Measurements from ENCODE around the gene IFI27L1.

Gene IFI27L1, protein sequence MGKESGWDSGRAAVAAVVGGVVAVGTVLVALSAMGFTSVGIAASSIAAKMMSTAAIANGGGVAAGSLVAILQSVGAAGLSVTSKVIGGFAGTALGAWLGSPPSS

DNA sequence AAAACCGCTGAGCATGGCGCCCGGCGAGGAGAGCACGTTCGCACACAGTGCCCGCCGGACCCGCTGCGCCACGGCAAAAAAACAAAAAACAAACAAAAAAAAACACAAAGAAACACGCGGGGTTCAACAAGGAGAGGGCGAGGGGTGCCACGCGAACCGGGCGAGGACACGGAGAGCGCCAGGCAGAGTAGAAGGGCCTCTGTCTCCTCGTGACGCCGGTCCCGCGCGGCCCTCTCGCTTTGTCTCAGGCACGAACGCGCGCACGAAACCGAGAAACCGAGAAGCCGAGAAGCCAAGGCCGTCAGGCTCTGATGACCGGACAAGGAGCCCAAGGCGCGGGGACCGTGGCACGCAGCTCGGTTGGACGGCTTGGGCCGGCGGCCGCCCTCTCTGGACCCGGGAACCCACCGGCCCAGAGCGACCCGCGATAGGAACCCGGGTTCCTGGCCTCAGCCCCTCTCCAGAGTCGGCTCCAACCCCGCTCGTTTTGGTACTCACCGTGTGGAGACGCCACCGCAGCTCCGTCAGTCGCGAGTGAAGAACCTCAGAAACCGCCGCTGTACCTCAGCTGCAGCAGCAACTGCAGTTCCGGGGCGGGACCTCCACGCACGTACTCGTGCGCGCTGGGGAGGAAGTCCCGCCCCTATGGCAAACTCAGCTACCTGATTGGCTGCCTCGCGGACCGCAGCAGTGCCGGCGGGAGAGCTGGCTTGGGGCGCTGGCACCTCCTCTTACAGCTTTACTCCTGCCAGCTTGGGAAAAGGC, at the start of gene IFI27L1, which contains the start of gene DDX24:
Gene IFI27L1, plus strand, starts transcription at position 690 of the 765 bp plus-strand sequence. CDS start 15,628 bp downstream, outside the sequence.
Gene DDX24, minus strand, starts transcription at position 582 of the 765 bp plus-strand sequence. CDS start 1,460 bp downstream, outside the sequence.
- DNase-seq (ENCODE audit: low read depth in 2 of 2) = peak; percentile 92 to 93

DNA sequence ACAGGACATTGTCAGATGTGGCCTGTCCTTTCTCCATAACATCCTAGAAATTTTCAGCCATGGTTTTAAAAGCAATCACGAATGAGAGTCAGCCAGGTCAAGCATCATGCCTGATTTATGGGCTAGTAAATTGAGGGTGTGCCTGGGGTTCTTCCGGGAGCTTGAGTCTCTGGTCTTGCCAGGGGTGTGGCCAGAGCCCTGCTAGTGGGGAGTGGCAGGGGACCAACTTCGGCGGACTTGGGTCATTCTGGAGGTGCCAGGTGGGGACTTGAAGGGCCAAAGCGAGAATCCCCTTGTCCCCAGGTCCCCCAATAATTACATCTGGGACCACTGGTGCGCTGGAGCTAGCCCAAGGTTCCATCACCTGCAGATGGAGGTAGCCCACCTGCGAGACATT, 49.2 kb upstream of the IFI27L1 start:
- DNase-seq (ENCODE audit: low read depth in 2 of 2) = no peak

DNA sequence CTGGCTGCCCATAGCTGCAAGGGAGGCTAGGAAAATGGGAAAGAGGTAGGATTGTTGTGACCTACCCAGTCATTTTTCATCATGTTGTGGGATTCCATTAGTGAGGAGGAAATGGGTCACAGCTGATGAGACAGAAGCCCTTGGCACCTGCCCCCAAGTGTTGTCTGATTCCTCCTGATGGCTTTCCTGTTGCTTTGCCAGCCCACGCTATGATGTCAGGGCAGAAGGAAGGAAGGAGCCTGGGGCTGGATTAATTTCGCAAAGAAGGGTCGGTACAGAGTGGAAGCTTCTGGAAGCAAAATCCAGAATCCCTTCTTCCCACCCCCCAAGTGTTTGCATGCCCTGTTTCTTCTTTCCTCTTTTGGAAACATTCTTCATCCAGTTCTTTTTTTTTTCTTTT, 46.2 kb upstream of the IFI27L1 start:
- DNase-seq (ENCODE audit: low read depth in 2 of 2) = no peak

DNA sequence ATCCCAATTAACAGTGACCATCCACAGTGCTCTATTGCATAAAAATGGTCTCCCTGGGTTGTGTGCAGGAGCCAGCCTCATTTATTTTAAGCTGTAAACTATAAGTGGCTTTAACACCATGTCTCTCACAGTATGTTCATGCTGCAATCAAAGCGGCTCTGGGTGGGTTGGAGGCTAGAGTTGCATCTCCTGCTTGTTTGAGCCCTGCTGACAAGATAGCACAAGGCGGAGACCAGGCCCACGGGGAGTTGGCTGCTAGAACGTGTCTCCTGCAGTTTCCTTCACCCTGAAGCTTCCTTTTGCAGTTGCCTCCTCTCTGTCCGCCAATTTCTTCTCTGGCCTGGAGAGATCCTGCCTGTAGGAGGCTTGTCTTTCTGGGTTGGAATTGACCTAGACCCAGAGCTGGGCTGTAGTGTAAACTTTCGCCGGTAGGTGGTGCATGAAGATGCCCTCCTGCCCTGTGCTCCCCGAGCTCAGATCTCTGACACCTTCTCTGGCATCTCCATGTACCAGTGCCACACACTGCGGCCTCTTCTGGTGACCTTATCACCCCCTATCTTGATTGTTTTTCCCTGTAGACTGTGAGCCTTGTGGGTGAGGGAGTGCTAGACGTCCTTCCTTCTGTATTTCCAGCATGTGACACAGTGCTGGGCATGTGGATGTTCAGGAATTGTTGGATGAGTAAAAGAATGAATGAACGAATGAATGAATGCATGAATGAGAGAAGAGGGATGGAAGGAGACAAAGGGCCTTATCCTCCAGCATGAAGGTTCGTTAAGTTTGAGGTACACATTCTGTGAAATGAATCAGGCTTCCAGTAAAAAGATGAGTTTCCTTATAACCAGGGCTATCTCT, 44.6 kb upstream of the IFI27L1 start:
- peak; percentile 52 to 59 for DNase-seq (ENCODE audit: low read depth in 2 of 2)

DNA sequence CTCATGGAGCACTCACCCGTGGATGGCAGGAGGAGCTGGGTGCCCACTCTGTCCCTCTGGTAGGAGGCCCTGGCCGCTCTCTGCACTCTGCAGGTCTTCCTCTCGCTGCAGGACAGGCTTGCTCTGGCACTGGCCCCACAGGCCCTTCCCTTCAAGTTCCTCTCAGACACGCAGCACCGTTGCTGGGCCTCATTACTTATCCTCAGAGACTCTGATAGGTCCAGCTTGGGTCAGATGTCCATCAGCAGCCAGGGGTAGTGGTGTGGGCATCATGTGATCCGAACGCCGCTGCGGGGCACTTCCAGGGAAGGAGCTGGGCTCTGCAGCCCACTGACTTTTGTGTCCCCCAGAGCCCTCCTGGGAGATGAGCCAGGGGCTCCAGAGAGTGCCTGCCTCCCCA, 43.2 kb upstream of the IFI27L1 start:
- no peak for DNase-seq (ENCODE audit: low read depth in 2 of 2)

DNA sequence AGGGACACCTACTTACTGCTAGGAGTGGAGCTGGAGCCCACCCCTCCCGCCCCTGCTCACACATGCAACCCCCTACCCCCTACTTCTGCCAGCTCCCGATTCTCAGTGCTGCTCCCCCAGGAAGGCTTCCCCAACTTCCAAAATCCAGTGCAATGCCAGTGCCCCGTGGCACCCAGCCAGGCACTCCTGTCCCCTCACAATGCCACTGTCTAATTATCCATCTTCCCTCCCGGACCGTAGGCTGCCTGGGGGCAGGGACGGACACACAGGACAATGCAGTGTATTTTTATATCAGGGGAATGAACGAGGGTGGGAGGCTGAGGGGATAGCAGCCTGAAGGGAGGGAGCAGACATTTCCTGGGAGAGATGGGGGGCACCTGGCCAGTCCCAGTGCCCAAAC, 42.6 kb upstream of the IFI27L1 start:
- no peak for DNase-seq (ENCODE audit: low read depth in 2 of 2)

DNA sequence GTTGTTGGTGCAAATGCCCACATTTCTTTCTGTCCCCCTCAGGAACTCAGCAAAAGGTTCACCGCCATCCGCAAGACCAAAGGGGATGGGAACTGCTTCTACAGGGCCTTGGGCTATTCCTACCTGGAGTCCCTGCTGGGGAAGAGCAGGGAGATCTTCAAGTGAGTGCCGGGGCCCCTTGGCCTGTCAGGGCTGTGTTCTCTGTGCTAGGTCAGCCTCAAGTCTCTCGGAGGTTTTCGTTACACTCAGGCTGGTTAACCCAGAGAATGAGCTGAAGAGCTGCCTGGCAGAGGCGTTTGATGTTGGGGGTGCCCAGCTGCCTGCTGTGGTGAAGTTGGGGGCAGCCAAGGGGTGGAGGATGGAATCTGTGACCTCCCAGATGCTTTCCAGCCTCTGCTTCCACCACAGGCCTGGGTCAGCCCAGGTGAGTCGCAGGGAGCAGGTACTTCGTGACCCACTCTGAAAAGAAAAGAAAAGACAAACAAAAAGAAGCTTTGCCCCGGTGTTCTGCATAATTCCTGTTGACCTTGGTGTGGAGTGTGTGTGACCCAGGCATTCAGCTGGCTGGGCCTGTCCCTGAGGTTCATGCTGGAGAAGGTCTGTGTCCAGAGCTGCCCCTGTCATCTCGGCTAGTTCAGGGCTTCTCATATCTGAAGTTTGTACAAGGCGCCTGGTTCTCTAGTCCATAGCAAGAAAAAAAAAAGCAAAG, 42.0 kb upstream of the IFI27L1 start:
- DNase-seq (ENCODE audit: low read depth in 2 of 2) = no peak

DNA sequence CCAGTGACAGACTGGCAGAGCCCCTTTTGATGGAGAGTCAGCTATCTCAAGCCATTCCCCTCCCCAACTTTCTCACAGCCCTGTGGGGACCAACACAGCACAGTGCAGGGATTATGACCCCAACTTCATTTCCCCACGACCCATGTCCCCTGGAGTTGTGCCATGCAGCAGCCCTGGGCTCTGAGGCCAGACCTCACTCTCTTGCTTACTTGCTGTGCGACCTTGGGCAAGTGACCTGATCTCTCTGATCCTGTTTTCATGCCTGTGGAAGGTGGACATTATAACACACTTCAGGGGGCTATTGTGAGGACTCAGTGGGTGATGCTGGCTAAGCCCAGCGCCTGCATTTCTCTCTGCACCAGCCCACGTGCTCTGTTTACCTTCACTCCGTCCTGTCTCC, 40.9 kb upstream of the IFI27L1 start:
- no peak for DNase-seq (ENCODE audit: low read depth in 2 of 2)

DNA sequence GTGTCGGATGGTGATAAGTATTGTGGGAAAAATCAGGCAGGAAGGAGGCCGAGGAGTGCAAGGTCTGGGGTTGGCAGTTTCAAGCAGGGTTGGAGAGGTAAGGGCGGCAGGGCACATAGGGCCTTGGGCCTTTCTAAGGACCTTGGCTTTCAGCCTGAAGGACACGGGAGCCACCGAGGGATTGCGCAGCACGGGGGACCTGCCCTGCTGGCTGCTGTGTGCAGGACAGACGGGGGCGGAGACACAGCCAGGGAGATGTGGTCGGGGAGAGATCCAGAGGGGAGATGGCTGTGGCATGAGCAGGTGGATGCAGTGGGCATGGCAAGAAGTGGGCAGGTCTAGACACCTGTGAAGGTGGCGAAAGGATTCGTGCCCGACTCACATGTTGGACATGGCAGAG, 40.3 kb upstream of the IFI27L1 start:
- no peak for DNase-seq (ENCODE audit: low read depth in 2 of 2)

DNA sequence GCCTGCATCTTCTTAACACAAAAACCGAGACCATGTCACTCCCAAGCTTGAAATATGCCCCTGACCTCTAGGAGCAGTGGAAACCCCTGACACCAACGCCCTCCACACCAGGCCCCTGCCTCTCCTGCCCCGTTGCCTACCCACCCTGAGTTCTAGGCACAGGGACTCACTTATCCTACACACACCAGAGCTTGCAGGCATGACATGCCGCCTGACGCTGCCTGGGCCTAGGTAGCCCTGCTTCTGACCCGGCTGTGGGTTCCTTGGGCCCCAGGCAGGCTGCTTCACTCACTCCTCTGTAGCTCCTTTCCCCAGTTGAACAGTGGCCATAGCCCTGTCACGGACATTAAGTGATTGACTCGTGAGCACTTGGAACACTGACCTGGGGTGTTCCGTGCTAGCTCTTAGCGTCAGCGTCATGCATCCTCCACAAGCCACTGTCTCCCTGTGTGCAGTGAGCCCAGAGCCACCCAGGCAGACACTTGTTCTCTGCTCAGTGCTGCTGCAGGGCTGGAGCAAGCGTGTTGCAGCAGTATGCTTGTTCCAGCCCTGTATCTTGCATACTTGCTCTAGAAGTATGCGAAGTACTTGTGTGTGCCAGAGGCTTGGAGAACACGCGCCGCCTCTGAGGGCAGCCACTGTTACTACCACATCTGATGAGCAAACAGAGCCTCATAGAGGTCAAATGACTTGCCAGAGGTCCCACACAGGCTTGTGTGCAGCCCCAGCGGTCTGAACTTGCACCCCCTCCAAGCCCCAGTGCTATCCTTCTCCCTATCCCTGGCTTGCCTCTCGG, 39.4 kb upstream of the IFI27L1 start:
- no peak for DNase-seq (ENCODE audit: low read depth in 2 of 2)

DNA sequence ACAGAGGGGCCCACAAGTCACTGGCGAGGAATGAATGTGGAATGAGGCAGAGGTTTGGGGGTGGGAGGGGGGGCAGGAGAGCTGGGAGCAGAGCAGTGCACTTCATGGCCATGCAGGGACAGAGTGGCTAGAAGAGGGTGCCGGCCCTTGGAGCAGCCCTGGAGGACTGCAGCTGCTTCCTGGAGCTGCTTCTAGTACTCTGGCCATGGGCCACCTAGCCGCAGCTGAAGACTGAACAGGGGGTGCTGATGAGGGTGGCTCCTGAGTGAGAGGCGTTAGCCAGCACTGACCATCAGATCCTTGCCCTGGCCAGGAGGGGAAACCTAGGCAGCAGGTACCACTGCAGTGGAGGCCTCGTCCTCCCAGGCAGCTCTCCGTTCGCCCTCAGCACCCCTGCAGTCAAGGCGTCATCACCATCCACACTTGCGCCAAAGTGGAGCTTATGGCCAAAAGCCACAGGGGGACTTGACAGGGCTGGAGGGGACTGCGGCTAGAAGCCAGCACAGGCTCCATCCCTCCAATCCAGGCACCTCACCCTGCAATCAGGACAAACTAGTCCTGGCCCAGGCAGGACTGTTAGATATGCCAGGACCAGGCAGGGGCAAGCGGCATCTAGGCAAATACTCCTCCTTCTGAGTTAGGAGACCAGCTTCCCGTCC, 38.5 kb upstream of the IFI27L1 start:
- DNase-seq (ENCODE audit: low read depth in 2 of 2) = no peak

DNA sequence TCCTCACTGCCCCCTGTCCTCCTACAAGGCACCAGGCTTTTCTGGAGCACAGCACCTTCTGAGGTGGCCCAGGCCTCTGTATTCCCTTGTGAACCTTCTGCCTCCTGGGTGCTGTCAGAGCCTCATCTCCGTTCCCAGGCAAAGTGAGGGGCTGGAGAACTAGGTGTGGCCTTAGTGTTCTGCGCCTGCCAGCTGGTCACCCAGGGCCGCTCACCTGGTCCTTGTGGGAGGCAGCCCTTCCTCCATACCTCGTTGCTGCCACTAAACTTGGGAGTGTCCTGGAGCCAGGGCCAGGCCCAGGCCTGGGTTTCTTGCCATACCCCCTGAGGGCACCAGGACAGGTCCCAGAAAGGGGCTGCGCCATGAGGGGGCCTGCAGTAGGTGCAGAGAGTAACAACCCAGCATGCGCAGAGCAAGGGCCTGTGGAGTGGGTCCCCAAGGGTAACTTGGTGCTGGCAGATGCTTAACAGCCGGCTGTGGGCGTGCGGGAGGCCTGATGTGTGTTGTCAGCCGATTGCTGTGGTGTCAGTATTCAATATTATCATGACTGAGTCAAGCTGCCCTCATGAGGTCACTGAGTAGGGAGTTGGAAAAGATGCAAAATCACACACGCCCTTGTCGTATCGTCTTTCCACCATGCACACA, 37.9 kb upstream of the IFI27L1 start:
- DNase-seq (ENCODE audit: low read depth in 2 of 2) = no peak

DNA sequence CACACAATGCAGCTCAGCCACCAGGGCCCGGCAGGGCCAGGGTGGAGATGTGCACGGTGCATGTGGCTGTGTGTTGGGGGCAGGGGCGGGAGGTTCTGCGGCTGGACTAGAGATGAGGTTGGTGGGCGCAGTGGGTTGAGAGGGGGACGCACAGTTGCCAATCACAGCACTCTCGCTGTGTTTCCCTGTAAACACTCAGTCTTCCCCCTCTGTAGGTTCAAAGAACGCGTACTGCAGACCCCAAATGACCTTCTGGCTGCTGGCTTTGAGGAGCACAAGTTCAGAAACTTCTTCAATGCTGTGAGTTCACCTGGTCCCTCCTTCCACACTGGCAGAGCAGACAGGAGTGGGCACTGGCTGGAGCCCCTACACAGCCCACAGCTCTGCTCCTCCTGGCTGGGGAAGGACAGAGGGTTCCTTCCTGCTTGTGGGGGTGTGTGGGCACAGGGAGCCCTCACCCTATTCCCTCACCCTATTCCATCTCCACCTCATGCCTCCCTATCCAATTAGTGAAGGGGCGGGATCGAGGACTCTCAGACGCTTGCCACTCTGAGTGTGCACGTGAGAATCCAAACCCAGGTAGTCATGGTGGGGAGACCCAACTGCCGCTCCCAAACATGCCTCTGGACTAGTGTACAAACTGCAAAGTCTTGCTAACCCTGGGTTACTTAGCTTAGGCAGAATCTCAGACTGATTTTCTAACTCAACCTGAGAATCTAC, 37.2 kb upstream of the IFI27L1 start:
- DNase-seq (ENCODE audit: low read depth in 2 of 2) = no peak

DNA sequence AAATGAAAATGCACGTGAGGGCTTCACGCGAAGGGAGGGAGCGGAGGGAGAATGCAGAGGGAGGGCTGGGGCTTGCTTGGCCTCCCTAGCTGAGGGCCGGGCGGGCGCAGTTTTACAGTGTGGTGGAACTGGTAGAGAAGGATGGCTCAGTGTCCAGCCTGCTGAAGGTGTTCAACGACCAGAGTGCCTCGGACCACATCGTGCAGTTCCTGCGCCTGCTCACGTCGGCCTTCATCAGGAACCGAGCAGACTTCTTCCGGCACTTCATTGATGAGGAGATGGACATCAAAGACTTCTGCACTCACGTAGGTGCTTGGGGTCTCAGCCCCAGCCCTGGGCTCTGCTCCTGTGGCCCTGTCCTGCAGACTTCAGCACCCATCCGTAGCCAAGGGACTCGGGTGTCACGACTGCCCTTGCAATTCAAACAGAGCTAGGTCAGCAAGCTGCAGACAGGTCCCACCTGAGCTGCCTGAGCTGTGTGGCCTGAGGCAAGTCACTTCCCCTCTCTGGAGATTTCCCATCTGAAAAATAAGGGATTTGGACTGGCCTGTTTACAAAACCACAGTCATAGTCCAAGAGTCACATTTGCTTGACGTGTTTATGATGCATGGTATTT, 36.5 kb upstream of the IFI27L1 start:
- no peak for DNase-seq (ENCODE audit: low read depth in 2 of 2)

DNA sequence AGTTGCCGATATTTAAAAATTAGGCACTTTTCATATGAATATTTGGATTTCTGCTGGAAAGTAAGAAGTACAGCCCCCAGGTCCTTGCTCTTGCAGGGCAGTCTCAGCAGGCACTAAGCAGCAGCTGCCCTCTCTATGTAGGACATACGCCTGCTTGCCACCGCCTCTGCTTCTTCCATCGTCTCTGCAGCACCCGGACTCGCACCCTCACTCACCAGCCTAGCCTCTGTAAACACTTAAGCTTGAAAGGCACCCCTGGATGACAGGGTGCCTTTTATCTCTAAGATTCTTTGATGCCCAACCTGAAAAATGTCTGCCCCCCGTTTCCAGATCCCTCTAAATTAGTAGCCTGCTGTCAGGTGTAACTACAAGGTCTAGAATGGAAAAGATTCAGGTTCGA, 36.0 kb upstream of the IFI27L1 start:
- no peak for DNase-seq (ENCODE audit: low read depth in 2 of 2)

DNA sequence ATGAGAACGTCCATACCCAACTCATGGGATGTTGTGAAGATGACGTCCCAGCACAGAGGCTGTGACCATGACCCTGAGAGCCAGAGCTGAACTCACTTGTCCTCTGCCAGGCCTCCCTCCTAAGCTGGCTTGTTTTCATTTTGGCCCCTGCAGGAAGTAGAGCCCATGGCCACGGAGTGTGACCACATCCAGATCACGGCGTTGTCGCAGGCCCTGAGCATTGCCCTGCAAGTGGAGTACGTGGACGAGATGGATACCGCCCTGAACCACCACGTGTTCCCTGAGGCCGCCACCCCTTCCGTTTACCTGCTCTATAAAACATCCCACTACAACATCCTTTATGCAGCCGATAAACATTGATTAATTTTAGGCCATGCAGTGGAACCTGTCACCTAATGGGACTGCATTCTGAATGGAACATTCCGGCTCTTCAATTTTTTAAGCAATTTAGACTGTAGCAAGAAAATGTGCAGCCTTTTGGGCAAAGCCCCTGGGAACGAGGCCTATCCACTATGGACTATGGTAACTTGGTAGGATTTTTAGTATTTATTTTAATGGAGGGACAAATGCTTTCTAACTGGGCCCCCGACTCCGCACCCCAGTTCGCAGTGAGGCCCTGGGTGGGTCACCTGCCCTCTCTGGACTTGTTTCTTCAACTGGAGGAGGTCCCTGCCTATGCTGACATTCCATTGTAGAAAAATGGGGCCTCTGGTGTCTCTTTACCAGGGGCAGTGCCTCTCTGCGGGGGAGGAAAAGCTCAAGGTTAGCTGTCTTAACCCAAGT, 35.4 kb upstream of the IFI27L1 start:
- no peak for DNase-seq (ENCODE audit: low read depth in 2 of 2)

DNA sequence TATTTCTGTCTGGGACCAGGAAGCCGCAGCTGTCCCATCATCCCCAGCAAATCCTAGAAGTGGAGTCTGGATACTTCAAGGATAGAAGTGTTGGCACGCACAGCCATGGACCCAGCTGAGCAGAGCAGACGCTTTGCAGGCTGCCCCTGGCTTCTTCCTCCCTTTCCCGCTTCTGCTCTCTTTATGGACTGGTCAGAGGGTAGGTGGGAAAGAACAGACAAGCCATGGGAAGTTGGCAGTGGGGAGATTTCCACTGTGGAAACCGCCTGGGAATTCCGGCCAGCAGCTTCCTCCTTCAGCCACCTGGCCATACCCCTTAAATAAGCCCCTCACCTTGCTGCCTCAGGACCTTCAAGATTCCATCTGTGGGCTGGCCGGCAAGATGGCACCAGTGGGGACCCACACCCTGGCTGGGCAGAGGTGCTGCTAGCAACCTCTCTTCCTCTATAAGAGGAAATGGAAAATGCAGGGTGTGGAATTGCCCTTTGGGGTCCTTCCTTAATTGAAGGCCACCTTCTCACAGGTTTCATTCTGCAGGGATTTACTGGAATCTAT, 34.3 kb upstream of the IFI27L1 start:
- DNase-seq (ENCODE audit: low read depth in 2 of 2) = no peak

DNA sequence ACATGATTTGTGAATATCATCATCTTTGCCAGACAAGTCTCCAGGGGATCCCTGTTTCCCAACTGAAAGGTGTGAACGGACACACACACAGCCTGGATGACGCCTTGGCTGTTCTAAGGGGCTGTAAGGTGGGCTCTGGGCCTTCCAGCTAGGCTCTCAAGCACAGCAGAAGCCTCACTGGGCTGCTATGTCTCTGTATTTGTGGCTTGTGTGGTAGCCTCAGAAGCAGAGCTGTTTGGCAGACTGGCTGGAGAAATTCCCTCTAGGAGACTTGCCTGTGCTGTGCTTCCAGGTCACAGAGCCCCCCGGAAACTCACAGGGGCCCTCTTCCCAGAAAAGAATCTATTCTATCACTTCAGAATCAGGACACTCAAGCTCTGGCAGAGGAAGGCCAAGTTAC, 33.5 kb upstream of the IFI27L1 start:
- no peak for DNase-seq (ENCODE audit: low read depth in 2 of 2)

All from stimulated activated CD8-positive, alpha-beta memory T cell treated with anti-CD3 and anti-CD28 coated beads, Interleukin-15, amount 100 ng/mL, for 48 hours (primary cell).